ENCODE data around the gene TLCD3A. TPM values are rescaled to one million over a fixed set of nuclear protein-coding genes. Genes with fewer than 3 reads are reported as not detected.
"Not testable (repeated sequence)": the region's sequence is repeated elsewhere in the genome, so short reads cannot be mapped to it uniquely, and the experiment has no call there.

Gene TLCD3A
- total RNA-seq, 1 donor from 2014 or later, result 25.8 TPM

- H3K9me3 ChIP-seq (ENCODE audit: insufficient read depth, low read depth, low read length), result no peaks in the 10 kb centered on the region
- peak overlapping the region; percentile 97 for H3K4me3 Mint-ChIP-seq (ENCODE audit: unreplicated experiment)
Measured at GRCh38 chr17:784143-784542, 51.7 kb downstream of the TLCD3A start.

GRCh38 chr17:785901-786300, 53.5 kb downstream of the TLCD3A start:
- H3K79me2 ChIP-seq (ENCODE audit: insufficient read depth, low read length), result peaks cover 60% of the 10 kb centered on the region
- H3K36me3 Mint-ChIP-seq (ENCODE audit: low read depth, unreplicated experiment); H3K27me3 Mint-ChIP-seq (ENCODE audit: low read depth, unreplicated experiment); H4K20me1 ChIP-seq (ENCODE audit: insufficient read depth, low read length); H3K4me3 ChIP-seq (ENCODE audit: insufficient read depth, low read depth, low read length); H3K4me2 ChIP-seq (ENCODE audit: low read length); H3K27ac Mint-ChIP-seq (ENCODE audit: unreplicated experiment); DNase-seq (ENCODE audit: low read depth); H3K4me1 ChIP-seq (ENCODE audit: insufficient read depth, low read length); FAIRE-seq; H3K4me3 Mint-ChIP-seq (ENCODE audit: unreplicated experiment); H3K27me3 ChIP-seq (ENCODE audit: insufficient read depth, low read length); H2AFZ ChIP-seq (ENCODE audit: low read depth, low read length); H3K9ac ChIP-seq (ENCODE audit: low read length); H3K9me3 Mint-ChIP-seq (ENCODE audit: unreplicated experiment); H3K9me3 ChIP-seq (ENCODE audit: insufficient read depth, low read depth, low read length); H3K27ac ChIP-seq (ENCODE audit: low read depth, low read length): not testable (repeated sequence)
- peaks cover 11% of the 10 kb centered on the region for H3K36me3 ChIP-seq (ENCODE audit: insufficient read depth, low read length)
- peaks cover 18% of the 10 kb centered on the region for H3K4me1 Mint-ChIP-seq (ENCODE audit: low read depth, unreplicated experiment)

More at GRCh38 chr17:784143-784542, 51.7 kb downstream of the TLCD3A start:
- H3K36me3 ChIP-seq (ENCODE audit: insufficient read depth, low read length), result peaks cover 7% of the 10 kb centered on the region
- H3K27ac ChIP-seq (ENCODE audit: low read depth, low read length), result no peak overlapping the region
- H2AFZ ChIP-seq (ENCODE audit: low read depth, low read length), result no peak overlapping the region
- no peak overlapping the region for H3K4me3 ChIP-seq (ENCODE audit: insufficient read depth, low read depth, low read length)
- TF ChIP-seq CTCF (IDR thresholded peaks at IDR 0.05; ENCODE audit: insufficient read depth, low read depth, low read length) (no peak), EZH2 (IDR thresholded peaks at IDR 0.05; ENCODE audit: insufficient read depth, low read length) (no peak)
- Mint-ChIP-seq H3K27ac (ENCODE audit: unreplicated experiment) (no peak overlapping the region), H3K36me3 (ENCODE audit: low read depth, unreplicated experiment) (peaks cover 3% of the 10 kb centered on the region), H3K27me3 (ENCODE audit: low read depth, unreplicated experiment) (no peaks in the 10 kb centered on the region), H3K9me3 (ENCODE audit: unreplicated experiment) (no peaks in the 10 kb centered on the region), H3K4me1 (ENCODE audit: low read depth, unreplicated experiment) (peaks cover 18% of the 10 kb centered on the region)
- FAIRE-seq (no peak), DNase-seq (ENCODE audit: low read depth) (no peak)
- H4K20me1 ChIP-seq (ENCODE audit: insufficient read depth, low read length), result peaks cover 4% of the 10 kb centered on the region
- no peaks in the 10 kb centered on the region for H3K27me3 ChIP-seq (ENCODE audit: insufficient read depth, low read length)
- peaks cover 70% of the 10 kb centered on the region for H3K79me2 ChIP-seq (ENCODE audit: insufficient read depth, low read length)
- peak overlapping the region; percentile 2 for H3K4me2 ChIP-seq (ENCODE audit: low read length)
- no peak overlapping the region for H3K9ac ChIP-seq (ENCODE audit: low read length)
- peaks cover 7% of the 10 kb centered on the region for H3K4me1 ChIP-seq (ENCODE audit: insufficient read depth, low read length)

GRCh38 chr17:787641-788221, 55.3 kb downstream of the TLCD3A start:
- Histone ChIP-seq H2AFZ (ENCODE audit: low read depth, low read length) (no peak overlapping the region), H3K36me3 (ENCODE audit: insufficient read depth, low read length) (peaks cover 16% of the 10 kb centered on the region), H3K4me1 (ENCODE audit: insufficient read depth, low read length) (peaks cover 7% of the 10 kb centered on the region), H3K4me3 (ENCODE audit: insufficient read depth, low read depth, low read length) (no peak overlapping the region), H4K20me1 (ENCODE audit: insufficient read depth, low read length) (peaks cover 20% of the 10 kb centered on the region), H3K79me2 (ENCODE audit: insufficient read depth, low read length) (peaks cover 44% of the 10 kb centered on the region), H3K4me2 (ENCODE audit: low read length) (no peak overlapping the region), H3K27ac (ENCODE audit: low read depth, low read length) (no peak overlapping the region), H3K9me3 (ENCODE audit: insufficient read depth, low read depth, low read length) (no peaks in the 10 kb centered on the region), H3K27me3 (ENCODE audit: insufficient read depth, low read length) (no peaks in the 10 kb centered on the region), H3K9ac (ENCODE audit: low read length) (no peak overlapping the region)
- no peaks in the 10 kb centered on the region for H3K9me3 Mint-ChIP-seq (ENCODE audit: unreplicated experiment)
- peaks cover 21% of the 10 kb centered on the region for H3K4me1 Mint-ChIP-seq (ENCODE audit: low read depth, unreplicated experiment)
- peaks cover 13% of the 10 kb centered on the region for H3K36me3 Mint-ChIP-seq (ENCODE audit: low read depth, unreplicated experiment)
- no peak for FAIRE-seq
- H3K4me3 Mint-ChIP-seq (ENCODE audit: unreplicated experiment), result no peak overlapping the region
- TF ChIP-seq EZH2 (IDR thresholded peaks at IDR 0.05; ENCODE audit: insufficient read depth, low read length) (no peak), CTCF (IDR thresholded peaks at IDR 0.05; ENCODE audit: insufficient read depth, low read depth, low read length) (no peak)
- DNase-seq (ENCODE audit: low read depth), result no peak
- no peak overlapping the region for H3K27ac Mint-ChIP-seq (ENCODE audit: unreplicated experiment)
- no peaks in the 10 kb centered on the region for H3K27me3 Mint-ChIP-seq (ENCODE audit: low read depth, unreplicated experiment)
